Glomerular endothelial cell (primary cell): ENCODE data around the gene OSBPL9. TPM values are rescaled to one million over a fixed set of nuclear protein-coding genes. Genes with fewer than 3 reads are reported as not detected.
"Not testable (repeated sequence)": the region's sequence is repeated elsewhere in the genome, so short reads cannot be mapped to it uniquely, and the experiment has no call there.

Source experiments
- DNase-seq: peaks from one replicate; pipeline ENCODE4 v3.0.0-alpha.2; 2011; ENCODE audit warnings: low read depth, low spot score; ENCODE audit errors: extremely low read depth
- total RNA-seq: library from RNA; depleted of rRNA; stranded (reverse); fragments of >200 nt; gene quantifications from 2 replicates; pipeline ENCODE4 v1.2.3, GENCODE V29; 2015

OSBPL9 gene
- total RNA-seq, 1 donor from 2014 or later = 72.6 TPM

DNA sequence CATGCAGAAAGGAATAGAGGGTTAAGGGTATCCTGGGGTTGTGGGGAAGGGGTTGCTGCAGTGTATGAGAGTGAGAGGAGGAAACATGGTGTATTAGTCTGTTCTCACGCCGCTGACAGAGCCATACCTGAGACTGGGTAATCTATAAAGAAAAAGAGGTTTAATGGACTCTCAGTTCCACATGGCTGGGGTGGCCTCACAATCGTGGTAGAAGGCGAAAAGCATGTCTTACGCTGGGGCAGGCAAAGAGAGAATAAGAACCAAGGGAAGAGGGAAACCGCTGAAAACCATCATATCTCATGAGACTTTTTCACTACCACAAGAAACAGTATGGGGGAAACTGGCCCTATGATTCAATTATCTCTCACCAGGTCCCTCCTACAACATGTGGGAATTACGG, 17.7 kb downstream of the OSBPL9 start:
- DNase-seq = no peak

DNA sequence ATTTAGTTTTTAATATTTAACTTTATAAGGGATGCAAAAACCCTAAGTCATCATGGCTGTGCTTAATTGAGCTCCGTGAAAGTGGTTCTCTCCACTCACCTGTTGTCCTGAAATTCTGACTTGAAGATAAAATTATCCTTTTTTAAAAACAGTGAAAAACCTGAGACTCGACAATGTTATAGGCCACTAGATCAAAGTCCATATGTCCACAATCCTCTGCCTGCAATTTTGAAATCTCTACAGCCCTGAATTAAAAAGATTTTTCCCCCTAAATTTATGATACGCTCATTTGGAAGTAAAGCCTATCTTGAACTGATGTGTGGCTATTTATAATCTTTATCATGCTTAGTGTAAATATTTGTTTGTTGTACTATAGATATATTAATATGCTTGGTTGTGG, 18.7 kb downstream of the OSBPL9 start:
- DNase-seq = no peak

DNA sequence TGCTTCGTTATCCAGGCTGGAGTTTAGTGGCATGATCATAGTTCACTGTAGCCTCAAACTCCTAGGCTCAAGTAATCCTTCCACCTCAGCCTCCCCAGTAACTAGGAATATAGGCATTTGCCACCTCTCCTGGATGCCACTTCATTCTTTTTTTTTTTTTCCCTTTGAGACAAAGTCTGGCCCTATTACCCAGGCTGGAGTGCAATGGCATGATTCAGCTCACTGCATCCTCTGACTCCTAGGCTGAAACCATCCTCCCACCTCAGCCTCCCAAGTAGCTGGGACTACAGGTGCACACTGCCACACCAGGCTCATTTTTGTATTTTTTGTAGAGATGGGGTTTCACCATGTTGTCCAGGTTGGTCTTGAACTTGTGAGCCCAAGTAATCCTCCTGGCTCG, 19.3 kb downstream of the OSBPL9 start:
- no peak for DNase-seq

DNA sequence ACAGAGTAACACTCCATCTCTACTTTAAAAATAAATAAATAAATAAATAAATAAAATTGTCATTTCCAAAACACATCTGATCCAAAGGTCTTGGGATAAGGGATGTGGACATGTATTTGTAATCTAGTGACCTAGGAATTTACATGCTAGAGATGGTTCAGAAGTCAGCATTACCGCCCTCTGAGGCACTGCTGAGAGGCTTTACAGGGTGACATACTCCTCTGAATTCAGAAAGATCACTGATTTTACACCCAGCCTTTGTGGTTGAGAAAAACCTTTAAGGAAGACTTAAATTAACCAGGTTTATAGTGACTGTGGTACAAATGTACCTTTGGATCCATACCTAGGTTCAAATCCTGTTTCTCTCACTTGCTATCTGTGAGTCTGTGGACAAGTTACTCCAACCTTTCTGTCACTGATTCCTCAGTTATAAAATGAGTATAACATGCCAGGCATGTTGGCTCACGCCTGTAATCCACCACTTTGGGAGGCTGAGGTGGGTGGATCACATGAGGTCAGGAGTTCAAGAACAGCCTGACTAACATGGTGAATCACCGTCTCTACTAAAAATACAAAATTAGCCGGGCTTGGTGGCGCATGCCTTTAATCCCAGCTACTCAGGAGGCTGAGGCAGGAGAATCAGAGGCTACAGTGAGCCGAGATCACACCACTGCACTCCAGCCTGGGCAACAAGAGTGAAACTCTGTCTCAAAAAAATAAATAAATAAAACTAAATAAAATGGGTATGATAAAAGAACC, 20.1 kb downstream of the OSBPL9 start:
- no peak for DNase-seq

DNA sequence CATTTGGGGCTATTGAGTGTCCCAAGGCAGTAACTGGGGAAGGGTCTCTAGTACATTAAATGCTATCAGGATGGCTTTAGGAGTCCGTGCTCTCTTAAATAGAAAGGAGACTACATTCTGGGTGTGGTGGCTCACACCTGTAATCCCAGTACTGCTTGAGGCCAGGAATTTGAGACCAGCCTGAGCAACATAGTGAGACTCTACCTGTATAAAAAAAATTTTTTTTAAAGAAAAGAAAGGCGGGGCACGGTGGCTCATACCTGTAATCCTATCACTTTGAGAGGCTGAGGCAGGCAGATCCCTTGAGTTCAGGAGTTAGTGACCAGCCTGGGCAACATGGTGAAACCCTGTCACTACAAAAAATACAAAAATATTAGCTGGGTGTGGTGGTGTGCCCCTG, 21.5 kb downstream of the OSBPL9 start:
- DNase-seq = no peak

DNA sequence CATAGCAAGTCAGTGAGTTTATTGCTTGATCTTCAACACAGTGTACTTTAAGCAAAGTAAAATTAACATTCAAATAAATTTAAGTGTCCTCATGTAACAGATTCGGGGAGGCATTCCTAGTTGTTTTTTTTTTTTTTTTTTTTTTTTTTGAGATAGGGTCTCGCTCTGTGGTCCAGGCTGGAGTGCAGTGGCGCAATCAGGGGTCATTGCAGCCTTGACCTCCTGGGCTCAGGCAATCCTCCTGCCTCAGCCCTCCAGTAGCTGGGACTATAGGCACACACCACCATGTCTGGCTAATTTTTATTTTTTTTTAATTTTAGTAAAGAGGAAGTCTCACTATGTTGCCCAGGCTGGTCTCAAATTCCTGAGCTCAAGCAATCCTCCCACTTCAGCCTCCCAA, 22.8 kb downstream of the OSBPL9 start:
- DNase-seq = no peak

DNA sequence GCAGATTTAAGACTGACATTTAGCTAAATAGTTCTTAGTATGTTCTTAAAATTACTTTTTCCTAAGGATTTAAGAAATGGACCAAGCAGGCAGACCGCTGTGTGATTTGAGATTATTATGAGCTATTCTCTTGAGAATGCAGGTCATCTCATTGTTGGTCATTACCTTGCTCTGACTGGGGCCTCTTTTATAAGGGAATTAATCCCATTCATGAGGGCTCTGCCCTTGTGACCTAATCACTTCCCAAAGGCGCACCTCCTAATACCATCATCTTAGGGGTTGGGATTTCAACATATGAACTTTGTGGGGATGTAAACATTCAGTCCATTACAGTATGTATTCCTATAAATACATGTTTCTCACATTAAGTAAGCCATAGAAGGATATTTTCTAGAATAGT, 24.2 kb downstream of the OSBPL9 start:
- no peak for DNase-seq

DNA sequence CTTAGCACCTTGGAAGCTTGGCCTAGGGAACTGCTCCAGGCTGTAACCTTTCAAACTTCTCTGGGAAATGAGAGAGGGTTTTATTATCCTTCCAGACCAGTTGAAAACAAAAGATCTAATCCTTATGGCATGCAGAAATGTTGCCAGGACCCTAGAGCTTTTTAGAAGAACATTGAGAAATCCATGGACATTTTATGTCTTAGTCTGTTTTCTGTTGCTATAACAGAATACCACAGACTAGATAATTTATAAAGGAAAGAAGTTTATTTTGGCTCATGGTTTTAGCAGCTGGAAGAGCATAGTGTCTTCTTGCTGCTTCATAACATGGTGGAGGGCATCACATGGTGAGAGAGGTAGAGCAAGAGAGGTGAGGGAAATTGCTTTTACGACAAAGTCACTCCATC, 25.8 kb downstream of the OSBPL9 start:
- DNase-seq = no peak

DNA sequence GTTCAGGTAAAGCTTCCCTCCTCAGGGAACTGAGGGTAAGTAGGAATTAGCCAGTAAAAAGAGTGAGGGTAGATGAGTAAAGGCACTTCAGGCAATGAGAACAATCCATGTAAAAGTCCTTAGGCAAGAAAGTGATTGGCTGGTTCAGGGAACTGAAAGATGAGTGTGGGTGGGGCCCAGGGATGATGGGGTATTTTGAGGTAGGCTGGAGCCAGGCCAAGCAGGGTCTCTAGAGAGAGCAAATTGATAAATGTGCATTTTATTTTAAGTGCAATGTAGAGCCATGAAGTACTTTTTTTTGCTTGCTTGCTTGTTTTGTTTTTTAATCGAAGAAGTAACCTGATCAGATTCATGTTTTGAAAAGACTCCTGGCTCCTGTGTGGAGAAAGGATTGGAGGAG, 26.5 kb downstream of the OSBPL9 start:
- DNase-seq = no peak

DNA sequence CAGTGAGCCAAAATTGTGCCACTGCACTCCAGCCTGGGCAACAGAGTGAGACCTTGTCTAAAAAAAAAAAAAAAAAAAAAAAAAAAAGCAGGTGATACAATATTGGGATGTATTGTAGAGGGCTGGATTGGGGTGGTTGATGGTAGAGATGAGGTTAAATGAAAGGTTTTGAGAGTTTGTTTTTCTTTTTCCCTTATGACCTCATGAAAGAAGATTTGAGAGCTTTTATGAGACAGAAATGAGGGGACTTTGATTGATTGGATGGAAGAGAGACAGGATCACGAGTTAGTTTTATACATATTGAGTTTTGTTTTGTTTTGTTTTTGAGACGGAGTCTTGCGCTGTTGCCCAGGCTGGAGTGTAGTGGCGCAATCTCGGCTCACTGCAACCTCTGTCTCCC, 27.1 kb downstream of the OSBPL9 start:
- no peak for DNase-seq

DNA sequence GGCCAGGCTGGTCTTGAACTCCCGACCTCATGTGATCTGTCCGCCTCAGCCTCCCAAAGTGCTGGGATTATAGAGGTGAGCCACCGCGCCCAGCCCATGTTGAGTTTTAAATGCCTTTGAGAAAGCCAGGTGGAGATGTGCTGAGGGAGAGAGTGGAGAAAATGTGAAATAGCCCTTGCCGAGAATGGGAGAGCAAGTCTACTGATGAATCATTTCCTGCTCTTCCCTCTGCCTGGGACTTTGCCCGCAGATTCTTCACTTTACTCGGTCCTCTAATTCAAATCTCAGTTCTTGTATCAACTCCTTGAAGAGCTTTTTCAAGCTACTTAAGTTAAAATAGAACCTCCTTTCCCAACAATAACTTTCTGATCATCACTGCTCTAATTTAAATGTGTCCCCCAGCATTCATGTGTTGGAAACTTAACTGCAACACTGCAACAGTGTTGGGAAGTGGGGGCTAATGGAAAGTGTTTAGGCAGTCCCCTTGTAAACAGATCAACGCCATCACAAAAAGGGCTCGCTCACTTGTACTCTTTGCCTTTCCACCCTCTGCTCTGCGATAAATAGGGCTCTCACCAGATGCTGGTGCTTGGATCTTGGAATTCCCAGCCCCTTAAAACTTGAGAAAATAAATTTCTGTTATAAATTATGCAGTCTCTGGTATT, 27.8 kb downstream of the OSBPL9 start:
- no peak for DNase-seq

DNA sequence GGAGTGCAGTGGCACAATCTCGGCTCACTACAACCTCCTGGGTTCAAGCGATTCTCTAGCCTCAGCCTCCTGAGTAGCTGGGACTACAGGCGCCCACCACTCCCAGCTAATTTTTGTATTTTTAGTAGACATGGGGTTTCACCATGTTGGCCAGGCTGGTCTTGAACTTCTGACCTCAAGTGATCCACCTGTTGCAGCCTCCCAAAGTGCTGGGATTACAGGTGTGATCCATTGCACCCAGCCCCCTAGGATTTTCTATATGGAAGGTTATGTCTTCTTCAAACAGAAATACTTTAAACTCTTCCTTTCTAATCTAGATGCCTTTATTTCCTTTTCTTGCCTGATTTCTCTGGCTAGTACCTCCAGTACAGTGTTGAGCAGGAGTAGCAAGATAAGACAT, 29.7 kb downstream of the OSBPL9 start:
- DNase-seq = not testable (repeated sequence)

DNA sequence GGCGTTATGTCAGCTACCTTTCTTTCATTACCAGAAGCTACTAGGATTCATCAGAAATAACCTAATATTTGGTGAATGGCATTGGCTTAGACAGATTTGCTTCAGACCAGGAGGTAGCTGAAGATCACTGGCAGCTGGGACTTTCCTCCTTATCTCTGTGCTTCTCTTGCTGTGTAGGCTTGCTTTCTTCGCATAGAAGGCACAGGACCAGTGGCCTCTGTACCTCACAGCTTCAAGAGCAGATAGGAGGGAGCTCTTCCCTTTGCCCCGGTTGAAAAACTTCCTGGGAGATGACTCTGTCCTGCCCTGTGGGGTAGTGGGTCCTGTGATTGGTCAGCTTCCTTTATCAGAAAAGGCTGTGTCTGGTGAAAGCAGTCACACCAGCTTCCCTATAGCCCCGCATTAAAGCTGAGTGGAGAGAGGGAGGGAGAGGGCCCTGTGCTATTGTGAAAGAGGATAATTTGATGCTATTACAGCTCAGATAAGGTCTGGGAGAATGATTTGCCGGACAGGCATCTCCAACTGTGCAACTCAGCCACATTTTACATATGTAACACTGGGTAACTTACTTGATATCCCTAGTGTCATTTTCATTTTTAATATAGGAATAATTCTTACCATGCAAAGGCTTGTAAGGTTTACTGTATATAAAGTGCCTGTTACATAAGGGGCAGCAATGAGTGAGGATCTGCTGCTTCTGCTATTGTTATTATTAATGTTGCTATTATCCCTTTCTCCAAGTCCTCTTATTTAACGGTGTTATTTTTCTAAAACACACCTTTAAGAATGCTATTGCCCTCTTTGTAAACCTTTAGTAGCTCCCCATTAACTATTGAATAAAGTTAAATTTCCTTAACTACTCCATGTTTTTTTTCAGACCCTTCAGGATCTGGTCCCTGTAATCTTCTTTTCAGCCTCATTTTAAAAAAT, 31.6 kb downstream of the OSBPL9 start:
- DNase-seq = no peak

DNA sequence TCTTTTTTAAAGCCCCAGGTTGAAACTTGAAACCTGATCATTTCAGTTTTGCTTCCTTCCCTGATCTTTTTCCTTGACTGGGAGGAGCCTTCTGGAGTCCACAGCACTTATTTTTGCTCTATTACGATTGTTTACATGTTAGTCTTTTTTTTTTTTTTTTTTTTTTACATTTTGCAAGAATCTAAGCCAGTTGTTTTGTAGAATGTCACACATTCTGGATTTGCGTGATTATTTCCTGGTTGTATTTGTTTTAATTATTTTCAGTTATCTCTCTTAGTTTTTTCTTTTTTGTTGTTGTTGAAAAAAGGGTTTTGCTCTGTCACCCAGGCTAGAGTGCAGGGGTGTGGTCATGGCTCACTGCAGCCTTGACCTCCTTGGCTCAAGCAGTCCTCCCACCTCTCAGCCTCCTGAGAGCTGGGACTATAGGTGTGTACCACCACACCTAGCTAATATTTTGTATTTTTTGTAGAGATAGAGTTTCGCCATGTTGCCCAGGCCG, 32.8 kb downstream of the OSBPL9 start:
- no peak for DNase-seq

DNA sequence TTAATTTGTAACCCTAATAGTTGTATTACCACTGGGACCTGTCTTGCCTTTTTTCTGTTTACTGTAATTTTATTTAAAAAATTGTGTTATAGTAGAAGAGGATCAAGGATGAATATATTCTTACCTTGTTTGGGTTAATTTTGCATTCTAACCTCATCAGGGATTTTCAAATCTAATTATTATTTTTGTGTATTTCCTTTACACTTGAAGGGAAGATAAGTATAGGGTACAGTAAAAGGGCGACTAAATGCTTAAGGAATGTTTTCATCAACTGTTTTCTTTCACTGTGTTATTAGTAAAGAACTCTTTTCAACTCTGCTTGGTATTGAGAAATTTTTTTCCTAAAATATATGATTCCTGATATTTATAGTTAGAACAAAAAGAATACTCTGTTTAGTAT, 33.3 kb downstream of the OSBPL9 start:
- DNase-seq = no peak

DNA sequence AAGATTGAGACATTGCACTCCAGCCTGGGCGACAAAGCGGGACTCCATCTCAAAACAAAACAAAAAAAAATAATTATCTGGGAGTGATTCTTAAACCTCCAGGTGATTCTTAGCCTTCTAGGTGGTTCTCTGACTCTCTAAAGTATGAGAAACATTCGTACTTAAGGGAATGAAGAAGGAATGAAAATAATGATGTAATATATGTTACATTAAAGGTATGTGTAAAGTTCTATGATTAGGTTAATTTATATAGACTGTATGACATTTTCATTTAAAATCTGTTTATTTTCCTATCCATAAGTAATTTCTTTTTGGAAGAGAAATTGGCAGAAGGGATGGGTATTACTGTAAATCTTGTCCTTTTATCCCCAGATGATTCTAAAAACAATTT, 34.7 kb downstream of the OSBPL9 start:
- DNase-seq = no peak

DNA sequence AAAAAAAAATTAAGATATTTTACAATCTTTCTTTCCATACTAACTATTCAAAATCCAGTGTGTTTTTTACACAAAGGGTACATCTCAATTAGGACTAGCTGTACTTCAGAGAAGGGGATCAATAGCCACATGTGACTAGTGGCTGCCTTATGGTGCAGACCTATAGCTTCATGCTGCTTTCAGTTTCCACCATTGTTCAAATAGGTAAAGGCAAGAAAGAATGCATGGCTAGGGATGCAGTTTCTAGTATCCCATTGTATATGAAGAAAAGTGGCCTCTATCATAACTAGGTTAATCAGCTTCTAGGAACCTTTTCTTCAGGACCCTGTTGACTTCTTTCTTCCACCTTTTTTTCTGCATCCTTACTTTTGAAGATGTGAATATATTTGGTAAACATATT, 35.7 kb downstream of the OSBPL9 start:
- DNase-seq = no peak

DNA sequence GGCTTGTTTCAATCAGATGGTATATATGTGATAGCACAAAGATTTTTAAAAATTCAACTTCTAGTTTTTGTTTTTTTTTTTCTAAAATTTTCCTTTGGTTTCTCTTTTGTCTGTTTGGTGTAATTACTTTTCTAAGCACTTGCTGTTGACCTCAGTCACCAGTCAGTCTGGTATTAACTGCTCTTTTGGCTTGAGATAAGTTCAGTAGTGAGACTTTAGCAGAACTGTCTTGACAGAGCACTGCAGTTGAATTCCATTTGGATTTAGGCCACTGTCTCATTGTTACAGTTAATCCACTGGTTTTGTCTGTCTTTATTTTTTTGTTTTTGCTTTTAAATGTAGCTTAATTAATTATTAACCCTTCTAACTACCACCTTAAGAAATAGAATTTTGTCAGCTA, 36.2 kb downstream of the OSBPL9 start:
- DNase-seq = no peak

DNA sequence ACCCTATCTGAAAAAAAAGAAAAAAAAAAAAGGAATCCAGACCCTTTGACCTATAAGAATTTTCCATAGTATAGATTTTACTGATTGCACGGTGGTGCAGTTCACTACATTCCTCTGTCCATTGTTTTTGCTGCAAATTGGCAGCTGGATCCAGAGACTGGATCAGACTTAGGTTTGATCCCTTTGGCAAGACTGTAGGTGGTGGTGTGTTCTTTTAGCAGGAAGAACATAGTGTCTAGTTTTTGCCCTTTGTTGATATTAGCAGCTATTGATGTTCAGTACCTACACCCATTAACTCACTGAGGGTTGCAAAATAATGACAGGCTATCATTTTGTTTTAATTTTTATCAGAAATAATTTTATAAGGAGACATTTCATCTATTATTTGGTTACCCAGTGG, 37.1 kb downstream of the OSBPL9 start:
- no peak for DNase-seq

DNA sequence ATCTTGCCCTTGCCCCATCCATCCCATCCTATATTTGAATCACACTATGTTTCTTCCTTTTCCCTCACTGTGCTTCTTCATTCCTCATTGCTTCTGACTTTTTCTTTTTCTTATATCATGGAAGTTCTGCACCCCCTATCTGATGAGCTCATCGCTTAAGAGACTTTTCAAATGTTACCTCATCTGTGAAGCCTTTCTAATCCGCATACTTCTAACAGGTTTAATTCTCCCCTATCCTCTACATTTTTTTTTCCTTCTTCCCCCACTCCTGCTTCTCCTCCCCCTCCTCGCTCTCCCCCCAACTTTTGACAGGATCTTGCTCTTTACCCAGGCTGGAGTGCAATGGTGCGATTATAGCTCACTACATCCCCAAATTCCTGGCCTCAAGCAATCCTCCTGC, 39.5 kb downstream of the OSBPL9 start:
- DNase-seq = no peak

DNA sequence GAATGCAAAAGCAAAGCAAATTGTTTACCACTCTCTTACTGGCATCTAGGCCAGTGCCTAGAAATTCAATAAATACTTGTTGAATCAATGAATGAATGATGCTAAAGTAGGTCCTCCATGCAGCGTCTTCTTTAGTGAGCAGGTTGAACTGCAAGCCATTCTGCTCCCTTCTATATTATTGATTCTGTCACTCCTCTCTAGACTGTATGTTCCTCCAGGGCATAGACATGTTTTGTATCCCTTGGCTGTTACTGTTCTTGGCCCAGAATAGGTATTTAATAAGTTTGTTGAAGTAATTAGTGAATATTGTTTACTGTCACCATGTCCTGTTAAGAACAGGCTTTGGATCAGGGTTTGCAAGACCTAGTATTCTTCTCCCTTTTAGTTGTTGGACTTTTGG, 43.7 kb downstream of the OSBPL9 start:
- DNase-seq = no peak
